GM10266 (cell line): ENCODE data around the gene LDLRAD4.
"Not testable (repeated sequence)": the region's sequence is repeated elsewhere in the genome, so short reads cannot be mapped to it uniquely, and the experiment has no call there.

Experiments used
- DNase-seq: peaks from one replicate; pipeline ENCODE4 v3.0.0; 2012; ENCODE audit errors: extremely low spot score
- CTCF ChIP-seq: IDR thresholded peaks from 2 replicates; pipeline ENCODE4 v1.5.1; 2012; ENCODE audit warnings: mild to moderate bottlenecking, low read depth; ENCODE audit not compliant: control insufficient read depth, insufficient read depth; ENCODE audit errors: missing control alignments

Gene LDLRAD4

DNA sequence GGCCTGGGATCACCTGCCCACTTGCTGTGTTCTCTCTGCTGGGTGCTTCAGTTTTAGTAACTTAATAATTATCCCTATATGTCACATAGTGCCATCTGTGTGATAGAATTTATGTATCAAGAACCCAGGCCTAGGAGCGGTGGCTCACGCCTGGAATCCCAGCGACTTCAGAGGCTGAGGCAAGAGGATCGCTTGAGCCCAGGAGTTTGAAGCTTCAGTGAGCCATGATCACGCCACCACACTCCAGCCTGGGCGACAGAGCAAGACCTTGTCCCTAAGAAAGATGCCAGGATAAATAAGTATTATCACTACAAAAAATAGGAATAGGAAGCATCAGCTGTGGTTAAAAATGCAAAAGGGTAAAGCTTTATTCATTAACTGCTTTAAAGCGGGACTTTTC, 267.0 kb downstream of the LDLRAD4 start:
- TF ChIP-seq CTCF = no peak
- no peak for DNase-seq

DNA sequence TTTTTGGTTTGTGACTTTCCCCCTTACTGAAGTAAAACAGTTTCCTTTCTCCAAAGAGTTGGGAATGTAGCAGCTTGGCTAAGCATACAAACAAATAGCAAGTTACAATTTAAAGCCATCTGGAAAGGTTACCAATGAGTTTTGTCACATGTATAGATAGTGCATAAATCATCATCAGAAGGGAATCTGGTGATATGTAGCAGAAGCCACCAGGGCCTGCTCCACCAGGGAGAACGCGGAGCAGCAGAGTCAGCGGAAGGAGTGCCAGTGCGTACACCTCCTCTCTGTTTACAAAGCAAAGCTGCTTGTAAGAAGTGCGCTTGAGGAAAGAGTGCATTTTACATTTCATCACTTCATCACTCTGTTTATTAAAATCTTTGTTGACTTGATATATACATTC, 267.7 kb downstream of the LDLRAD4 start:
- no peak for DNase-seq
- no peak for TF ChIP-seq CTCF

- TF ChIP-seq CTCF = no peak
Measured at GRCh38 chr18:13486686-13487085, 268.1 kb downstream of the LDLRAD4 start.

DNA sequence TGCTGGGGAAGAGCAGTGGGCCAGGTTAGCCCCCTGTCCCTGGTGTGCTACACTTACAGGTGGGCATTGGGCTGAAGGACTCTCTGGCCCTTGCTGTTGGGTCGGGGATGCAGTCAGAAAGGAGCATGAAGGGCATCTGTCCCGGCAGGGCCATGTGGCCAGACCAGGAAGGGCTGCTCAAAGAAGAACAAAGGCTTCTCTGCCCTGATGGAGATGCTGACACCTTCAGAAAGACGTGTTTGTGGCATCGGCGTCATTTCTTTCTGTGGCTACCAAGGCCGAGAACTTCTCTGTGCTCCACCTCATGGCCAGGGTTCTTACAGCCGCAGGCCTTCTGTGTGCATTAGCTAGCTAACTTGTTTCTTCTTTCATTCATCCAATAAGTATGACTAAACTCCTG, 268.7 kb downstream of the LDLRAD4 start:
- no peak for DNase-seq
- no peak for TF ChIP-seq CTCF

More at GRCh38 chr18:13486686-13487085, 268.1 kb downstream of the LDLRAD4 start:
- no peak for DNase-seq

GRCh38 chr18:13488281-13488929, 269.8 kb downstream of the LDLRAD4 start:
- no peak for TF ChIP-seq CTCF
- no peak for DNase-seq

DNA sequence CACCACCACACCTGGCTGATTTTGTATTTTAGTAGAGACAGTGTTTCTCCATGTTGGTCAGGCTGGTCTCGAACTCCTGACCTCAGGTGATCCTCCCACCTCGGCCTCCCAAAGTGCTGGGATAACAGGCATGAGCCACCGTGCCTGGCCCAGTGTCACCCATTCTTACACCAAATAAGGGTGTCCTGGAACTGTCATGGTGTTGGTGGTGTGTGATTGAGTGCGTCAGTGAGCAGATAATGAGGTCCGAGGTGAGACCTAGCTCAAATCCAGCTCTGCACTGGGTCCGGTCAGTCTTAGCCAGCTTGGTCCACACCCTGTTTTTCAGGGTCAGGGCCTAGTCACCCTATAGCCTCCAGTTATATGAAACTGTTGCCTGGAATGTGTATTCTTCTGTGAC, 270.7 kb downstream of the LDLRAD4 start:
- not testable (repeated sequence) for DNase-seq

DNA sequence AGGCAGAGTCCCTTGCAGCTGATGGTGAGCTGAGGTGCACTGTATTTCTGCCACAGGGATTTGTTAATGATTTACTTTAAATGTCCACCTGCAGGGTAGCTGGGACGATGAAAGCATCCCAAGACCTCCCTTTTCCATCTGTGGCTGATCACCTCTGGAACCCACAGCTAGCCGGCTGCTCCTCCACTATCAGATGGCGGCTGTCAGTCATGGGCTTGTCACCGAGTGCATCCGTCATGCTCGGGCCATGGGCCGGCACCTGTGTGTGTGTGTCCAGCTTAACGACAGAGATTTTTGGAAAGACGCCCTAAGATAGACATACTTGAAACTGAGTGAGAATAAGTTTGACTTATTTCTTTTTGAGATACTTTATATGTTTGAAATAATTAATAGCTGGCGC, 272.6 kb downstream of the LDLRAD4 start:
- no peak for TF ChIP-seq CTCF
- DNase-seq = no peak

GRCh38 chr18:13492314-13492713, 273.8 kb downstream of the LDLRAD4 start:
- DNase-seq = no peak
- TF ChIP-seq CTCF = no peak
